Neural cell (in vitro differentiated cells): ENCODE data around the gene SLC25A27. TPM values are rescaled to one million over a fixed set of nuclear protein-coding genes. Genes with fewer than 3 reads are reported as not detected.

Experiments
- H2AFZ ChIP-seq: fragments of 200-600, 300-800 bp; sonication (generic), shearing (Covaris generic); 2 replicates; pipeline ENCODE4 v1.6.0; 2014; ENCODE audit warnings: low read depth, mild to moderate bottlenecking, antibody characterized with exemption, low read length, moderate library complexity
- H3F3A ChIP-seq: fragments of 200-600 bp; shearing (Covaris generic); 2 replicates; pipeline ENCODE4 v1.6.1; 2016; ENCODE audit warnings: mild to moderate bottlenecking, moderate library complexity, mixed read lengths, antibody characterized with exemption, low read length; ENCODE audit not compliant: insufficient read depth, poor library complexity, severe bottlenecking
- H3K27ac ChIP-seq: fragments of 200-600, 300-800 bp; sonication (generic), shearing (Covaris generic); 2 replicates; pipeline ENCODE4 v1.5.1; 2014; ENCODE audit warnings: mild to moderate bottlenecking, low read length, moderate library complexity
- H3K27me3 ChIP-seq: fragments of 300-800, 200-600 bp; sonication (generic), shearing (Covaris generic); 2 replicates; pipeline ENCODE4 v1.6.0; 2014; ENCODE audit warnings: mild to moderate bottlenecking, low read depth, low read length, moderate library complexity; ENCODE audit not compliant: insufficient read depth
- H3K36me3 ChIP-seq: fragments of 300-800, 200-600 bp; sonication (generic), shearing (Covaris generic); 2 replicates; pipeline ENCODE4 v1.5.1; 2014; ENCODE audit warnings: mild to moderate bottlenecking, antibody characterized with exemption, low read length, moderate library complexity; ENCODE audit not compliant: insufficient read depth
- H3K4me2 ChIP-seq: fragments of 300-800, 200-600 bp; sonication (generic), shearing (Covaris generic); 2 replicates; pipeline ENCODE4 v1.6.0; 2014; ENCODE audit warnings: mild to moderate bottlenecking, low read length
- H3K4me3 ChIP-seq: fragments of 300-800, 200-600 bp; sonication (generic), shearing (Covaris generic); 2 replicates; pipeline ENCODE4 v1.5.1; 2014; ENCODE audit warnings: mild to moderate bottlenecking, low read length, moderate library complexity
- H3K79me2 ChIP-seq: fragments of 200-600 bp; shearing (Covaris generic); replicated peaks from 2 replicates; pipeline ENCODE4 v1.6.0; 2014; ENCODE audit warnings: mild to moderate bottlenecking, low read length, moderate library complexity; ENCODE audit not compliant: insufficient read depth
- H3K9ac ChIP-seq: fragments of 300-800, 200-600 bp; sonication (generic), shearing (Covaris generic); 2 replicates; pipeline ENCODE4 v1.6.1; 2016; ENCODE audit warnings: mild to moderate bottlenecking, low read length, mixed read lengths
- H3K9me2 ChIP-seq: fragments of 200-600 bp; shearing (Covaris generic); 2 replicates; pipeline ENCODE4 v1.6.1; 2016; ENCODE audit warnings: mild to moderate bottlenecking, low read length, mixed read lengths; ENCODE audit not compliant: insufficient read depth
- H3K9me3 ChIP-seq: fragments of 200-600, 300-800 bp; sonication (generic), shearing (Covaris generic); 2 replicates; pipeline ENCODE4 v1.6.1; 2016; ENCODE audit warnings: mild to moderate bottlenecking, mixed run types, low read length, moderate library complexity, mixed read lengths
- H4K20me1 ChIP-seq: fragments of 200-600 bp; shearing (Covaris generic); 2 replicates; pipeline ENCODE4 v1.6.1; 2016; ENCODE audit warnings: mild to moderate bottlenecking, mixed run types; ENCODE audit not compliant: insufficient read depth
- CTCF ChIP-seq: fragments of 450-650 bp; IDR thresholded peaks from 2 replicates; pipeline ENCODE4 v1.5.1; 2014; ENCODE audit warnings: antibody characterized with exemption, mild to moderate bottlenecking, moderate library complexity; ENCODE audit not compliant: poor library complexity, severe bottlenecking
- EP300 ChIP-seq: fragments of 450-650 bp; conservative IDR thresholded peaks from 2 replicates; pipeline ENCODE4 v1.6.1; 2014; ENCODE audit warnings: antibody characterized with exemption, mild to moderate bottlenecking, moderate library complexity; ENCODE audit not compliant: poor library complexity, severe bottlenecking
- EZH2 ChIP-seq: fragments of 200-600, 300-800 bp; shearing (Covaris generic), sonication (generic); IDR thresholded peaks from 2 replicates; pipeline ENCODE4 v1.6.1; 2014; ENCODE audit warnings: antibody characterized with exemption, low read length, borderline replicate concordance, mild to moderate bottlenecking; ENCODE audit not compliant: insufficient read depth, poor library complexity, severe bottlenecking
- MXI1 ChIP-seq: fragments of 450-650 bp; conservative IDR thresholded peaks from 2 replicates; pipeline ENCODE4 v1.6.1; 2014; ENCODE audit warnings: antibody characterized with exemption, mild to moderate bottlenecking; ENCODE audit not compliant: poor library complexity, severe bottlenecking
- POLR2AphosphoS5 ChIP-seq: IDR thresholded peaks from 2 replicates; pipeline ENCODE4 v1.6.1; 2012
- RAD21 ChIP-seq: fragments of 450-650 bp; conservative IDR thresholded peaks from 2 replicates; pipeline ENCODE4 v1.6.1; 2014; ENCODE audit warnings: antibody characterized with exemption, mild to moderate bottlenecking, moderate library complexity
- REST ChIP-seq: IDR thresholded peaks from 2 replicates; pipeline ENCODE4 v1.6.1; 2012; ENCODE audit warnings: borderline replicate concordance
- SMC3 ChIP-seq: fragments of 450-650 bp; conservative IDR thresholded peaks from 2 replicates; pipeline ENCODE4 v1.6.1; 2014; ENCODE audit warnings: antibody characterized with exemption, mild to moderate bottlenecking, moderate library complexity; ENCODE audit not compliant: poor library complexity
- TAF1 ChIP-seq: IDR thresholded peaks from 2 replicates; pipeline ENCODE4 v1.6.1; 2012; ENCODE audit warnings: low read depth
- polyA plus RNA-seq: library from polyadenylated mRNA; depleted of rRNA; stranded (reverse); fragments of >200 nt; gene quantifications from 2 replicates; pipeline ENCODE4 v1.2.3, GENCODE V29; 2014

Gene SLC25A27
- polyA plus RNA-seq, 1 donor from 2014 or later, result 44.5 TPM

- H3K4me3 ChIP-seq, result no peak overlapping the region
- no peaks in the 10 kb centered on the region for H4K20me1 ChIP-seq
- no peak overlapping the region for H3K27ac ChIP-seq
- no peaks in the 10 kb centered on the region for H3K9me2 ChIP-seq
- H3K79me2 ChIP-seq, result no peaks in the 10 kb centered on the region
- H3K9me3 ChIP-seq, result no peaks in the 10 kb centered on the region
- H3K4me2 ChIP-seq, result no peak overlapping the region
- H3F3A ChIP-seq, result no peaks in the 10 kb centered on the region
- H3K9ac ChIP-seq, result no peak overlapping the region
- TF ChIP-seq EZH2 (no peak), CTCF (peak; percentile 31), MXI1 (no peak), RAD21 (peak; percentile 22), POLR2AphosphoS5 (no peak), SMC3 (no peak)
- H3K27me3 ChIP-seq, result no peaks in the 10 kb centered on the region
- no peak overlapping the region for H2AFZ ChIP-seq
- no peaks in the 10 kb centered on the region for H3K36me3 ChIP-seq
These were observed 51.8 kb downstream of the SLC25A27 start for GRCh38 chr6:46704562-46704961.

GRCh38 chr6:46706464-46706863, 53.7 kb downstream of the SLC25A27 start:
- Histone ChIP-seq H3F3A (no peaks in the 10 kb centered on the region), H4K20me1 (no peaks in the 10 kb centered on the region), H3K9ac (no peak overlapping the region), H3K4me2 (no peak overlapping the region), H3K9me3 (no peaks in the 10 kb centered on the region), H2AFZ (no peak overlapping the region), H3K36me3 (no peaks in the 10 kb centered on the region), H3K27ac (no peak overlapping the region), H3K4me3 (no peak overlapping the region), H3K79me2 (no peaks in the 10 kb centered on the region), H3K27me3 (no peaks in the 10 kb centered on the region), H3K9me2 (no peaks in the 10 kb centered on the region)
- TF ChIP-seq SMC3, result no peak
- no peak for TF ChIP-seq POLR2AphosphoS5
- no peak for TF ChIP-seq CTCF
- TF ChIP-seq EZH2, result no peak
- TF ChIP-seq REST, result no peak
- no peak for TF ChIP-seq MXI1
- no peak for TF ChIP-seq EP300
- no peak for TF ChIP-seq TAF1
